Stimulated activated CD8-positive, alpha-beta memory T cell treated with anti-CD3 and anti-CD28 coated beads, Interleukin-7, amount 100 ng/mL, for 24 hours (primary cell): ENCODE data around the gene TYW1B.
"Not testable (repeated sequence)": the region's sequence is repeated elsewhere in the genome, so short reads cannot be mapped to it uniquely, and the experiment has no call there.

Experiments
- DNase-seq: peaks from one replicate; pipeline ENCODE4 v3.0.0-alpha.2; 2020; ENCODE audit warnings: low read depth

The TYW1B gene

DNA sequence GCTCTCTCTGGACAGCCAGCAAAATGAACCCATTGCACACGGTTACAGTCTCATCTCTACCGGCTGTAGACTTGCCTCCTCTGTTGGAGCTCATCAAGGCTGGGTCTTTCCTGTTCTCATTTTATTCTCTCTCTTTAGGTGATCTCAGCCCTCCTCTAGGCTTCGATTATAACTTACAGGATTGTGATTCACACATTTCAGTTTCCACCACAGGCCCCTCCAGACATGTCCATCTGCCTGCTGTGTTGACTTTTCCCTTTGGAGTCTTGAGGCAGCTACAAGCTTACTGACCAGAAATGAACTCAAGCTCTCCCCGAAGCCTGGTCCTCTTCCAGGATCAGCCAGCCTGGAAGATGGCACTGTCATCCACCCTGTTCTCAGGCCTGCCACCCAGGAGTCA is 268.5 kb downstream of the TYW1B start:
- not testable (repeated sequence) for DNase-seq

DNA sequence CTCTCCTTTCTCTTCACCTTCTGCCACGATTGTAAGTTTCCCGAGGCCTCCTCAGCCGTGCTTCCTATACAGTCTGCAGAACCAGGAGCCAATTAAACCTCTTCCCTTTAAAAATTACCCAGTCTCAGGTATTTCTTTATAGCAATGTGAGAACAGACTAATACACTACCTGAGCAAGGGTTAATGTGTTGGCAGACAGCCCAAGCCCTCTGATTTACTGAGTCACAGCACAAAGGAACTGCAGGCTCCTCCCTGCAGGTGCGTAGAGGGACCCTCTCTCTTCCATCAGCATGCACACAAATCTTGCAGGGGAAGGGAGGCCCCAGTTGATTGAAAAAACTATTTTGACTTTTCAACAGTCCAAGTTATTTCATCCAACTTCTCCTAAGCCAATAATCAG is 271.3 kb downstream of the TYW1B start:
- DNase-seq, result not testable (repeated sequence)

DNA sequence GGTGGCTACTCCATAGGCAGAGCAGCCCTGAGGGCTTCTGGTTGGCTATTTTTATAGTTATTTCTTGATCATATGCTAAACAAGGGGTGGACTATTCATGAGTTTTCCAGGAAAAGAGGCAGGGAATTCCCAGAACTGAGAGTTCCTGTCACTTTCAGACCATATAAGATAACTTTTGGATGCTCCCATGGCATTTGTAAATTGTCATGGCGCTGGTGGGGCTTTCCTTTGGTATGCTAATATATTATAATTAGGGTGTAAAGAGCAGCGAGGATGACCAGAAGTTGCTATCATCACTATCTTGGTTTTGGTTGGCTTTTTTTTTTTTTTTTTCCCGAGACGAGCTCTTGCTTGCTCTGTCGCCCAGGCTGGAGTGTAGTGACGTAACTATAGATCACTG is 272.8 kb downstream of the TYW1B start:
- not testable (repeated sequence) for DNase-seq

DNA sequence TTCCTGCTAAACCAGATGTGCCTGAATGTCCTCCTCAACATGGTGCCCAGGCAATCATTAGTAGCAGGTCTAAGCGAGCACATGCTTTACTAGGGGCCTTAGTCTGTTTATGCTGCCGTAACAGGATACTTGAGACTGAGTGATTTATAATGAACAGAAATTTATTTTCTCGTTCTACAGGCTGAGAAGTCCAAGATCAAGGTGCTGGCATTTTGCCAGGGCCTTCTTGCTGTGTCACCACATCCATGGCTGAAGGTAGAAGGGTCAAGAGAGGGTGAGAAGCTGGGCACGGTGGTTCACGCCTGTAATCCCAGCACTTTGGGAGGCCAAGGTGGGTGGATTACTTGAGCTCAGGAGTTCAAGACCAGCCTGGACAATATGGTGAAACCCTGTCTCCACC is 273.6 kb downstream of the TYW1B start:
- not testable (repeated sequence) for DNase-seq

DNA sequence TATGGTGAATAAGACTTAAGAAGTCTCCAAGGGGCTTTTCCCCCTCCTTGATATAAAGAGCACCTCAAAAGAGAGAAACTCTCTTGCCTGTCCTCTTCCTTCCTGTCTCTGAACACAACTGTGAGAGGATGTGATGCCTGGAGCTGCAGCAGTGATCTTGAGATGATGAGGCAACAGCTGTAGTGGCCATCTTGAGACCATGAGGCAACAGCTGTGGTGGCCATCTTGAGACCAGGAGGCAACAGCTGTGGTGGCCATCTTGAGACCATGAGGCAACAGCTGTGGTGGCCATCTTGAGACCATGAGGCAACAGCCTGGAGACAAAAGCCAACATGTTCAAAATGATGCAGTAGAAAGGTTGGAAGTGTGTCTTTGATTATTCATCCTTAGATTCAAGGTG is 277.5 kb downstream of the TYW1B start:
- DNase-seq, result not testable (repeated sequence)

DNA sequence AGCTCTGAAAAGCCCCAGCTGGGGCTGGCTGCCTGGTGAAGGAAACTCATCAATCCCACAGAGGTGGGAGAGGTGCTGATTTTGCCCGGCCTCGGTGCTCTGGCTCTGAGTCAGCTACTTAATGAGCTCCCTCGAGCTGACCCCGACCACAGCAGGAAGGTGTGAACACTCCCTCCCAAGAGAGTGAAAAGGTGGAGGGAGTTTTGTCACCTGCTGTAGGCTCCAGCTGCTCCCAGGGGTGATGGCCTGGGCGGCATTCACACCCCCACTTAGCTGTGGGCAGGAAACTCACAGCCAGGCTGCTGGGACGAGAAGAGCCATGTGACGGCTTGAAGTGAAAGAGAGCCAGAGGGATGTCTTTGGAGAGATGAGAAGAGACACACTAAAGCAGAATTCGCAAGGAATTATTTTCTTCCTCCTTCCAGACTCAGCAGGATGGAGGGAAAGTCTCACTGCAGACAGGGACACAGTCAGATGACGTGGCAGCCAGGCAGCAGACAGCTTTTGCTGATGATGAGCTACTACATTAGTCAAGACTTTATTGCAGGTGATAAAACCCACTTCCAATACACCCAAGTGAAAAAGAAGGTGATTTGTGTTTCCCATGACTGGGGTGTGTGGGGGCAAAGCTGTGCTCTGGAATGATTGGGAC is 281.3 kb downstream of the TYW1B start:
- DNase-seq, result not testable (repeated sequence)

DNA sequence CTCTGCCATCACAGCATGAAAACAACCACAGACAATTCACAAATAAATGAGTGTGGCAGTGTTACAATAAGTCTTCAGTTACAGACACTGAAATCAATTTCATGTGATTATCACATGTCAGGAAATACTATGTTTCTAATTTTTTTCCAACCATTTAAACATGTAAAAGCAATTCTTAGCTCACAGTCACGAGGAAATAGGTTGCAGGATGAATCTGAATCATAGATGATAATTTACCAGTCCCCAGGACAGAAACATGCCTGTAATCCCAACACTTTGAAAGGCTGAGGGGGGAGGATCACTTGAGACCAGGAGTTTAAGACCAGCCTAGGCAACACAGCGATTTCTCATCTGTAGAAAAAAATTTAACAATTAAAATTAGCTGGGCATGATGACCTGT is 283.5 kb downstream of the TYW1B start:
- DNase-seq, result not testable (repeated sequence)

DNA sequence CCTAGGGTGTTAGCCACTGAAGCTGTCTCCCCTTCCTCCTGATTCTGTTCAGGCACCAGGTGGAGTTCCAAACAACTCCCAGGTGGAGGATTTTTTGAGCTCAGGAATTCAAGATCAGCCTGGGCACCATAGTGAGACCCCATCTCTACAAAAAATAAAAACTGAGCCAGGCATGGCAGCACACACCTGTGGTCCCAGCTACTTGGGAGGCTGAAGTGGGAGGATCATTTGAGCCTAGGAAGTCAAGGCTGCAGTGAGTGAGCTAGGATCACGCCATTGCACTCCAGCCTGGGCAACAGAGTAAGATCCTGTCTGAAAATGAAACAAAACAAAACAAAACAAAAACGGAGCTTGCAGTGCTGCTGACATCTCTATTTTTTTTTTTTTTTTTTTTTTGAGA is 287.1 kb downstream of the TYW1B start:
- DNase-seq, result no peak

DNA sequence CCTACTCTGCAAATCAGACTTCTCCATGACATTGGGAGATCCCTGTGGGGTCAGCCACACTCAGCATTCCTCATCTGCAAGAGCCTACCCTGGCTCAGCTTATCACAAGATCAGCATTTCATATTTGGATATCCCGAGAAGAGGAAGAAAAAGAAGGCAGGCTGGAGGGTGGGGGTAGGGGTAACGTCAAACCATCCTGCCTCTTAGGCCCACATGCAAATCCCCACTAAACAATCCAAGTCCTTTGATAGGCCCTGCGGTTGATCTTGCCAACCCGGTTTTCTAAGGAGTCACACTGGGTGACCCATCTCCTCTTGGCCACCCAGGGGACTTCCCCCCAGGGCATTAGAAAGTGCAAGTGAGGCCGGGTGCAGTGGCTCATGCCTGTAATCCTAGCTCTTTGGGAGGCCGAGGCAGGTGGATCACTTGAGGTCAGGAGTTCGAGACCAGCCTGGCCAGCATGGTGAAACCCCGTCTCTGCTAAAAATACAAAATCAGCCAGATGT is 287.8 kb downstream of the TYW1B start:
- no peak for DNase-seq

DNA sequence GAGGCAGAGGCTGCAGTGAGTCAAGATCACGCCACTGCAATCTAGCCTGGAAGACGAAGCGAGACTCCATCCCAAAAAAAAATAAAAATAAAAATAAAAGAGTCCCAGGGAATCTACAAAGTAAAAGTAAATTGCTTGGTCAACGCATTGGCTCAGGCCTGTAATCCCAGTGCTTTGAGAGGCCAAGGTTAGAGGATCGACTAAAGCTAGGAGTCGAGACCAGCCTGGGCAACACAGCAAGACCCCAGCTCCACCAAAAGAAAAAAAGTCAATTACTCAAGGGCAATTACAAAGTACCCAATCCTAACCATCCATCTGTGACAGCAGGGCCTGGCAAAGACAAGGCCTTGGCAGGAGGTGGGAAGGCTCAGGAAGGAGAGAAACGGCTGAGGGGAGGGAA is 288.3 kb downstream of the TYW1B start:
- no peak for DNase-seq

DNA sequence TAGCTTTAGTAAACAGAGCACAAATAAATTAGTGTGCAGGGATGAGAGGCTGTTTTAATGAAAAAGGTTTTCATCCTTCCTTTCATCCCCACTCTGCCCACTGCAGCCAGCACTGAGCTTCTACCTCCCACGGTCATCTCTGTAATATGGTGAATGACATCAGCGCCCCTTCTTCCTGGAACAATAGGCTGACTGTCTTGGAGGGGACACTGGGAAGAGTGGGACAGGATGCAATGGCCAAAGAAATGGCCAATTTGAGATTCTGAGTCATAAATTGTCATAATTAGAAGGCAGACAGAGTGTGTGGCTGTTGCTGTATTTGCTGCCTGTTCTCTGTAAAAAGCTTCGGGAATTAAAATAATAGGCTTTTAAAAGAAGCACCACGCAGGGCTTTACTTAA is 289.1 kb downstream of the TYW1B start:
- no peak for DNase-seq

DNA sequence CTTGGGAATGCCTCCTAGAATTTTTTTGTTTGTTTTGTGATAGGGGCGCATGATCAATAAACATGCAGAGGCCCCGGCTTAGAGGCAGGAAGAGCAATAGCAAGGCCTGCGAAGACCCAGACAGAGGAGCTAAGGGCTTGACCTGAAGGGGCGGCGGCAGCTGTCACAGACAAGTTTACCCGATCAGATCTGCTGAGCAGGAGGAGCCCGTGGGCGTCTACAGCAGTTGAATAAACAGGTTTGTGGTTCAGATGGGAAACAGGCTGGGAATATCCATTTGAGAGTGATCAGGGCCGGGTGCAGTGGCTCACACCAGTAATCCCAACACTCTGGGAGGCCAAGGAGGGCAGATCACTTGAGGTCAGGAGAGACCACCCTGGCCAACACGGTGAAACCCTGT is 289.9 kb downstream of the TYW1B start:
- DNase-seq, result no peak

DNA sequence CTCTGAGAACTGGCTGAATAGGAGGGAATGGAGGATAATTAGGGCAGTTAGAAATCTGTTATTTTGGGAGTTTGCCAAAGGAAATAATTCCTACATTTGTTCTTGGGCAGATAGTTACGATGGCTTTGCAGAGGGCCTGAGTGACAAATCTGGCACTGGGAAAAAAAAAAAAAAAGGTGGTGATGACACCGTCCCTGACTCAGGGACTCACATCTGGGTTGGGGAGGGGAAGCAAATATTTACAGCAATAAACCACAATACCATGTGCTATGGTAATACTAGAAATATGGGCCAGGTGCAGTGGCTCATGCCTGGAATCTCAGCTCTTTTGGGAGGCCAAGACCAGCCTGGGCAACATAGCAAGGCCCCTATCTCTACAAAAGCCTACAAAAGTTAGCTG is 292.0 kb downstream of the TYW1B start:
- not testable (repeated sequence) for DNase-seq

DNA sequence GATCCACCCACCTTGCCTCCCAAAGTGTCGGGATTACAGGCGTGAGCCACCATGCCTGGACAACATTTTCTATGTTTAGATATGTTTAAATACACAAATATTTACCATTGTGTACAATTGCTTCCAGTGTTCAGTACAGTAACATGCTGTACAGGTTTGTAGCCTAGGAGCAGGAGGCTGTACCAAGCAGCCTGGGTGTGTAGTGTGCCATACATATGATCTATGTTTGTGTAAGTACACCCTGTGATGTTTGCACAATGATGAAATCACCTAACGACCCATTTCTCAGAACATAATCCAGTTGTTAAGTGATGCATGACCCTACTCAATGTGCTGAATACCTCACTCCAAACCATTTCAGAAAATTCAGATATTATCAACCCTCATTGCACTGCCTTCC is 297.0 kb downstream of the TYW1B start:
- not testable (repeated sequence) for DNase-seq
